HepG2 (cell line): ENCODE results near the gene RABGAP1L. TPM values are rescaled to one million over a fixed set of nuclear protein-coding genes. Genes with fewer than 3 reads are reported as not detected.
"Not testable (repeated sequence)": the region's sequence is repeated elsewhere in the genome, so short reads cannot be mapped to it uniquely, and the experiment has no call there.

Experiments used
- ATAC-seq: fragments of 200-7000 bp; cut with Tn5 transposase; 3 replicates; pipeline ENCODE4 v1.9.1; 2020; ENCODE audit warnings: mild to moderate bottlenecking, moderate library complexity
- BruUV-seq: library from RNA; stranded (reverse); fragments of 400-500 nt; replicated peaks from 2 replicates; lab custom pipeline; 2021; lab: Mats Ljungman, UMichigan
- CTCF ChIA-PET: fragments of 300-600 bp; formaldehyde crosslinking; extraction: SDS; loops from one replicate; lab custom pipeline; 2021; ENCODE audit warnings: low total read pairs, inconsistent platforms, low intra/inter-chr PET ratio; lab: Yijun Ruan, JAX
- POLR2A ChIA-PET: fragments of 350-600 bp; sonication (Branson Sonifier 250); formaldehyde crosslinking; loops from one replicate; lab custom pipeline; 2020; ENCODE audit warnings: antibody characterized with exemption, inconsistent platforms; lab: Yijun Ruan, JAX
- DNase-seq: peaks from one replicate; pipeline ENCODE4 v3.0.0-alpha.2; 2015; ENCODE audit warnings: low spot score
- FAIRE-seq: peaks from 3 replicates; lab custom pipeline; 2011; peaks lifted over from hg19 to GRCh38; lab: Jason Lieb, UNC
- H2AFZ ChIP-seq: one replicate; pipeline ENCODE4 v1.6.1; 2011; ENCODE audit warnings: low read length, inconsistent platforms
- H3K27ac ChIP-seq: fragments of 300-600 bp; 3 replicates; pipeline ENCODE4 v1.8.0; 2011; ENCODE audit warnings: mixed run types, mild to moderate bottlenecking, mixed read lengths, low read length, inconsistent platforms; ENCODE audit not compliant: insufficient read depth; ENCODE audit errors: extremely low read length
- H3K27me3 ChIP-seq, 2 experiments: fragments of 200-600 bp in 1 of 2; 2 replicates in 1 of 2; 3 replicates in 1 of 2; pipeline versions ENCODE4 v1.6.0 to v1.8.0; 2011; ENCODE audit warnings: low read length in 2 of 2, mild to moderate bottlenecking in 2 of 2, moderate library complexity in 2 of 2, inconsistent platforms in 1 of 2; ENCODE audit not compliant: insufficient read depth in 2 of 2, control insufficient read depth in 1 of 2
- H3K36me3 ChIP-seq, 2 experiments: fragments of 200-600 bp in 1 of 2; replicated peaks in 1 of 2; 2 replicates in 1 of 2; 3 replicates in 1 of 2; pipeline versions ENCODE4 v1.5.1 to v1.8.0; 2011; ENCODE audit warnings: low read length in 2 of 2, inconsistent platforms in 1 of 2; ENCODE audit not compliant: insufficient read depth in 2 of 2, control insufficient read depth in 1 of 2
- H3K4me1 ChIP-seq: 2 replicates; pipeline ENCODE4 v1.5.1; 2012; ENCODE audit warnings: low read length, inconsistent platforms; ENCODE audit not compliant: insufficient read depth
- H3K4me2 ChIP-seq: 2 replicates; pipeline ENCODE4 v1.6.0; 2011; ENCODE audit warnings: low read depth, low read length, inconsistent platforms
- H3K4me3 ChIP-seq, 3 experiments: fragments of 200-600 bp in 1 of 3; sonication (generic), shearing (Covaris generic) in 1 of 3; replicated peaks in 1 of 3; 2 replicates each; pipeline ENCODE4 v1.5.1; 2011 to 2016; ENCODE audit warnings: low read length in 3 of 3, inconsistent platforms in 2 of 3, low read depth in 2 of 3, mild to moderate bottlenecking in 2 of 3, control low read depth in 1 of 3, mixed read lengths in 1 of 3; ENCODE audit not compliant: insufficient read depth in 1 of 3
- H3K79me2 ChIP-seq: one replicate; pipeline ENCODE4 v1.6.1; 2011; ENCODE audit warnings: low read length, inconsistent platforms; ENCODE audit not compliant: insufficient read depth
- H3K9ac ChIP-seq: 2 replicates; pipeline ENCODE4 v1.6.0; 2011; ENCODE audit warnings: mild to moderate bottlenecking, low read depth, low read length, inconsistent platforms; ENCODE audit not compliant: insufficient read depth
- H3K9me3 ChIP-seq: 2 replicates; pipeline ENCODE4 v1.5.1; 2012; ENCODE audit warnings: mild to moderate bottlenecking, low read length
- H4K20me1 ChIP-seq: 2 replicates; pipeline ENCODE4 v1.6.0; 2011; ENCODE audit warnings: inconsistent platforms, mild to moderate bottlenecking, low read length, moderate library complexity; ENCODE audit not compliant: insufficient read depth
- EHMT2 ChIP-seq: fragments of 200-600 bp; sonication (generic); IDR thresholded peaks from 2 replicates; pipeline ENCODE4 v1.7.0; 2017; ENCODE audit warnings: antibody characterized with exemption, low read depth, low read length, borderline replicate concordance
- HNF4A ChIP-seq: sonication (generic); formaldehyde crosslinking; IDR thresholded peaks from 2 replicates; pipeline ENCODE4 v1.4.0; 2020; ENCODE audit warnings: missing genetic modification reagents
- HOMEZ ChIP-seq: IDR thresholded peaks from 2 replicates; pipeline ENCODE4 v1.6.1; 2016; ENCODE audit warnings: low read depth
- NFIB ChIP-seq: sonication (generic); formaldehyde crosslinking; IDR thresholded peaks from 2 replicates; pipeline ENCODE4 v1.9.0; 2021; ENCODE audit warnings: missing genetic modification reagents, mild to moderate bottlenecking, borderline replicate concordance
- POGZ ChIP-seq: sonication (generic); formaldehyde crosslinking; IDR thresholded peaks from 2 replicates; pipeline ENCODE4 v1.4.0; 2020; ENCODE audit warnings: mild to moderate bottlenecking, missing genetic modification reagents
- ZFAT ChIP-seq: sonication (generic); formaldehyde crosslinking; conservative IDR thresholded peaks from 2 replicates; pipeline ENCODE4 v1.8.1; 2023; ENCODE audit warnings: missing genetic modification reagents, inconsistent platforms
- ZMYM4 ChIP-seq: sonication (generic); formaldehyde crosslinking; IDR thresholded peaks from 2 replicates; pipeline ENCODE4 v1.8.1; 2023; ENCODE audit warnings: mild to moderate bottlenecking, missing genetic modification reagents
- ZNF761 ChIP-seq: sonication (generic); formaldehyde crosslinking; conservative IDR thresholded peaks from 2 replicates; pipeline ENCODE4 v1.4.0; 2020; ENCODE audit warnings: mild to moderate bottlenecking, missing genetic modification reagents
- WGBS: methylation state at CpG from one replicate; pipeline ENCODE4 v1.1.6; 2017; ENCODE audit warnings: low lambda C conversion rate; 5-methylcytosine and 5-hydroxymethylcytosine counted together
- in situ Hi-C: cut with HindIII; loops from 2 replicates; pipeline ENCODE4 v1.10.0; 2017; ENCODE audit warnings: low pct_unique_long_range_greater_than_20kb; ENCODE audit not compliant: extremely low pct_ligation_motif_present
- intact Hi-C: fragments of 100-400 bp; cut with micrococcal nuclease; formaldehyde crosslinking; loops from one replicate; pipeline ENCODE4 v1.10.0; 2022; ENCODE audit not compliant: unreplicated experiment
- polyA plus RNA-seq, 8 experiments: library from polyadenylated mRNA; depleted of rRNA in 3 of 8; stranded (reverse) in 7 of 8; unstranded in 1 of 8; fragments of >200 nt; fragmentation: Illumina TruSeq in 4 of 8; extraction: Trizol in 4 of 8; gene quantifications; 2 replicates each; pipeline versions ENCODE4 v1.2.1 to v1.2.3, GENCODE V29; 2011 to 2016; ENCODE audit warnings: low read depth in 4 of 8, missing spikeins in 1 of 8, mixed read lengths in 1 of 8; ENCODE audit not compliant: insufficient read depth in 1 of 8
- total RNA-seq, 5 experiments: library from RNA; depleted of rRNA; stranded (reverse); fragments of >200 nt; fragmentation: Illumina TruSeq; extraction: Trizol; gene quantifications; 2 replicates each; pipeline ENCODE4 v1.2.3, GENCODE V29; 2016; ENCODE audit warnings: low read depth in 1 of 5
- TF ChIP-seq, protein P1 (sequence below), 2 experiments: sonication (generic) in 1 of 2; formaldehyde crosslinking in 1 of 2; IDR thresholded peaks; 2 replicates each; pipeline versions ENCODE4 v1.4.0 to v1.6.1; 2016 to 2020; ENCODE audit warnings: borderline replicate concordance in 1 of 2, low read depth in 1 of 2, mild to moderate bottlenecking in 1 of 2, missing genetic modification reagents in 1 of 2
- TF ChIP-seq, protein P2 (sequence below): sonication (generic); formaldehyde crosslinking; IDR thresholded peaks from 2 replicates; pipeline ENCODE4 v1.8.0; 2022; ENCODE audit warnings: mild to moderate bottlenecking, missing genetic modification reagents, moderate library complexity

RABGAP1L gene
- total and polyA plus RNA-seq, 2 of the 13 experiments (the other 11 are each of a cell fraction or from before 2014, with no cell fraction given) = 7.9 to 22.6 TPM

DNA sequence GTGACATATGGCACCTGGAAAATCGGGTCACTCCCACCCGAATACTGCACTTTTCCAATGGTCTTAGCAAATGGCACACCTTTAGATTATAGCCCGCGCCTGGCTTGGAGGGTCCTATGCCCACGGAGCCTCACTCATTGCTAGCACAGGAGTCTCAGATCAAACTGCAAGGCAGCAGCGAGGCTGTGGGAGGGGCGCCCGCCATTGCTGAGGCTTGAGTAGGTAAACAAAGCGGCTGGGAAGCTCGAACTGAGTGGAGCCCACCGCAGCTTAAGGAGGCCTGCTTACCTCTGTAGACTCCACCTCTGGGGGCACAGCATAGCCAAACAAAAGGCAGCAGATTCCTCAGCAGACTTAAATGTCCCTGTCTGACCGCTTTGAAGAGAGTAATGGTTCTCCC lies 458.6 kb downstream of the RABGAP1L start:
- in situ Hi-C loops, DNase-seq, H3K9ac ChIP-seq, ATAC-seq, H2AFZ ChIP-seq, H3K27ac ChIP-seq, H3K79me2 ChIP-seq, H3K27me3 ChIP-seq, POLR2A ChIA-PET, H3K4me2 ChIP-seq, FAIRE-seq, H3K4me1 ChIP-seq, intact Hi-C loops, H3K9me3 ChIP-seq, H3K4me3 ChIP-seq, BruUV-seq, CTCF ChIA-PET, H3K36me3 ChIP-seq, H4K20me1 ChIP-seq: not testable (repeated sequence)
- 95% methylated on average over 8 of the region's 12 CpGs for WGBS

DNA sequence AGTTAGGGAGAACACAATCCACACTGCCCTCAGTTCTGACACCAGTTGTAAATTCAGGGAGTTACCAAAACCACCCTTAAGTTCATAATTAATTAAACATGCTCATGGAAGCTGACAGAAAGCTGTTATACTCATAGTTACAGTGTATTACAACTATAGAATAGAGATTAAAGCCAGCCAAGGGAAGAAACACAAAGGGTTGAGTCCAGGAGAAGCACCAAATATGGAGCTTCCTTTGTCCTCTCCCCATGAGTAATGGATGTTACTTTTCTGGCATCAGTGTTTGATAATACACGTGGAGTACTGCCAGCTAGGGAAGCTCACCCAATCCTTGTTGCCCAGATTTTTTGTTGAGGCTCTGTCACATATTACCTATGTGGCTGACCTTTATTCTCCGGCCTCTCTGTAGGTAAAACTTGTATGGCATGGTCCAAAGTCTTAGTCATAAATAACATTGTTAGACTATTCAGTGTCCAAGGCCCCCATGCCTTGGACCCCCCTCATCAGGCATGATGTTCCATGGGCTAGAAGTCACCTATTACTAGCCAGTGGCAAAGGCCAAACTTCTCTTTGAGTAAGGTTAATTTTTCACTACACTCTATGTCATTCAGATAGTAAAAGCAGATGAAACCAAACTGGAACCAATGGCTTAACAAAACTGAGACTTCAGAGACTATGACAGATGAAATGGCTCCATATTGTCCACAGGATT lies 464.2 kb downstream of the RABGAP1L start:
- intact Hi-C loops (no loop called here), in situ Hi-C loops (no loop called here)
- FAIRE-seq (no peak), ATAC-seq (peak; percentile 77), DNase-seq (peak; percentile 18)
- no peak overlapping the region for H3K9ac ChIP-seq
- CTCF ChIA-PET = no interaction called here
- no peak overlapping the region for H3K27ac ChIP-seq
- H3K79me2 ChIP-seq = no peaks in the 10 kb centered on the region
- POLR2A ChIA-PET = no interaction called here
- no TSS peak for BruUV-seq
- H3K4me1 ChIP-seq = peaks cover 13% of the 10 kb centered on the region
- H3K4me2 ChIP-seq = no peak overlapping the region
- no peak overlapping the region for H3K4me3 ChIP-seq
- peak; percentile 44; the same call in 1 of the 2 replicates for TF ChIP-seq POGZ (CRISPR knock-in tag)
- TF ChIP-seq, protein P1, sequence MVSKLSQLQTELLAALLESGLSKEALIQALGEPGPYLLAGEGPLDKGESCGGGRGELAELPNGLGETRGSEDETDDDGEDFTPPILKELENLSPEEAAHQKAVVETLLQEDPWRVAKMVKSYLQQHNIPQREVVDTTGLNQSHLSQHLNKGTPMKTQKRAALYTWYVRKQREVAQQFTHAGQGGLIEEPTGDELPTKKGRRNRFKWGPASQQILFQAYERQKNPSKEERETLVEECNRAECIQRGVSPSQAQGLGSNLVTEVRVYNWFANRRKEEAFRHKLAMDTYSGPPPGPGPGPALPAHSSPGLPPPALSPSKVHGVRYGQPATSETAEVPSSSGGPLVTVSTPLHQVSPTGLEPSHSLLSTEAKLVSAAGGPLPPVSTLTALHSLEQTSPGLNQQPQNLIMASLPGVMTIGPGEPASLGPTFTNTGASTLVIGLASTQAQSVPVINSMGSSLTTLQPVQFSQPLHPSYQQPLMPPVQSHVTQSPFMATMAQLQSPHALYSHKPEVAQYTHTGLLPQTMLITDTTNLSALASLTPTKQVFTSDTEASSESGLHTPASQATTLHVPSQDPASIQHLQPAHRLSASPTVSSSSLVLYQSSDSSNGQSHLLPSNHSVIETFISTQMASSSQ (IDR thresholded peaks at IDR 0.05; ENCODE audit: low read depth) = 0 out of 2 replicates have a peak, but pooled peaks have one; percentile 19
- TF ChIP-seq, protein P1 (CRISPR knock-in tag; IDR thresholded peaks at IDR 0.05; ENCODE audit: borderline replicate concordance) = no peak
- TF ChIP-seq HNF4A (CRISPR knock-in tag) = peak; percentile 13; the same call in 1 of the 2 replicates
- no peak for TF ChIP-seq NFIB (CRISPR knock-in tag)
- TF ChIP-seq EHMT2 = peak; percentile 75; the same call in 1 of the 2 replicates
- TF ChIP-seq ZNF761 = no peak
- peak; percentile 67; the same call in 1 of the 2 replicates for TF ChIP-seq HOMEZ
- TF ChIP-seq ZMYM4 (CRISPR knock-in tag) = 0 out of 2 replicates have a peak, but pooled peaks have one; percentile 12
- TF ChIP-seq, protein P2, sequence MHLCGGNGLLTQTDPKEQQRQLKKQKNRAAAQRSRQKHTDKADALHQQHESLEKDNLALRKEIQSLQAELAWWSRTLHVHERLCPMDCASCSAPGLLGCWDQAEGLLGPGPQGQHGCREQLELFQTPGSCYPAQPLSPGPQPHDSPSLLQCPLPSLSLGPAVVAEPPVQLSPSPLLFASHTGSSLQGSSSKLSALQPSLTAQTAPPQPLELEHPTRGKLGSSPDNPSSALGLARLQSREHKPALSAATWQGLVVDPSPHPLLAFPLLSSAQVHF (CRISPR knock-in tag) = no peak
- no peak for TF ChIP-seq ZFAT
- no peaks in the 10 kb centered on the region for H3K36me3 ChIP-seq
- no peak overlapping the region for H2AFZ ChIP-seq
- H3K9me3 ChIP-seq = no peaks in the 10 kb centered on the region
- 31% methylated on average over 2 of the region's 2 CpGs for WGBS
- H3K27me3 ChIP-seq = no peaks in the 10 kb centered on the region
- no peaks in the 10 kb centered on the region for H4K20me1 ChIP-seq
